Measurements from ENCODE around the gene KRTAP6-2. TPM values are rescaled to one million over a fixed set of nuclear protein-coding genes. Genes with fewer than 3 reads are reported as not detected.

The KRTAP6-2 gene
- total and polyA plus RNA-seq, 2 donors (not counting 1 experiment from before 2014, with no cell fraction given): not detected

DNA sequence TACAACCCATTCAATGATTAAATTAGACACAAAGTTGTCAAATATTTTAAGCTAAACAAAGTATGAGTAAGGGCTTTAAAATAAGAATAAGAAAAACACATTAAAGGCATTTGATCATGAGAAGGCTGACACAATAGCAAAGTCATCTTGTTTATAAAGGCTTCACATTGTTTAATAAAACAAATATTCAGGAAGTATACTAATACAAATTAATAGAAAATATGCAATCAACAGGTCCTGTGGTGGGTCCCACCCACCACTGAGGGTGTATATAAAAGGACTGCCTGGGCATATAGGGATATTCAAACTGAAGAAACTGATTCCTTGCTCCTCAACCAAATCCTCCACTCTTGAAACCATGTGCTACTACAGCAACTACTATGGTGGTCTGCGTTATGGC is 36.2 kb upstream of the KRTAP6-2 start, which contains the start of gene KRTAP20-2:
Gene KRTAP20-2 (plus strand): TSS at position 301 of the 400 bp plus-strand sequence. CDS start 58 bp downstream, at position 359.
- H3K27ac Mint-ChIP-seq: no peak within 1 kb of the TSS
- CTCF ChIA-PET: no interaction called here
- intact Hi-C loops (cut with micrococcal nuclease): no loop called here

DNA sequence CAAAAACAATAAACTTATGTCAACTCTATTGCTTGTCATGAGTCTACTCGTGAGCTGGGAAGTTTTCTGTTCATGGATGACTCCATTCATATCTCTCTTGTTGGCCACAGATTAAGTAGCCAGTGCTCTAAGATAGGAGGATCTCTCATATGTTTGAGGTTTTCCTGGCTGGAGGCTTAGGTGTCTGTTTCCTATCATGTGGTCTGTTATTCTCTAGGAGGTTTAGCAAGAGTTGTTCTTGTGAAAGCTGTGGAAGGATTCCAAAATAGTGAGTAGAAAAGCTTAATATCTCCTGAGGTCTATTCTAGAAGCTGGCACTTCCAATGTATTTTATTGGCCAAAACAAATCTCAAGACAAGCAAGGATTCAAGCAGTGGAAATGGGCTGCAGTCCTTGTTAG is 30.5 kb upstream of the KRTAP6-2 start:
- ATAC-seq (ENCODE audit: low read depth) (no peak), DNase-seq (no peak)
- Mint-ChIP-seq H3K27me3 (no peaks in the 10 kb centered on the region), H3K4me1 (no peaks in the 10 kb centered on the region), H3K27ac (no peak overlapping the region), H3K4me3 (no peak overlapping the region), H3K9me3 (ENCODE audit: insufficient read depth) (peaks cover 7% of the 10 kb centered on the region)
- intact Hi-C loops (cut with micrococcal nuclease): no loop called here
- POLR2A ChIA-PET: no interaction called here
- Histone ChIP-seq H3K9me3 (ENCODE audit: control extremely low read depth in 1 of 3, control insufficient read depth in 2 of 3, insufficient read depth in 1 of 3, low read length in 2 of 3) (peaks cover 0 to 6% (median 2%) of the 10 kb centered on the region in 3 donors), H3K27me3 (replicated peaks in 1 of 4; ENCODE audit: control extremely low read depth in 1 of 4, control insufficient read depth in 3 of 4, insufficient read depth in 4 of 4, low read length in 3 of 4) (no peaks in the 10 kb centered on the region), H4K20me1 (ENCODE audit: control insufficient read depth, insufficient read depth, low read length, poor library complexity, severe bottlenecking) (no peaks in the 10 kb centered on the region), H3K36me3 (replicated peaks in 1 of 2; ENCODE audit: control extremely low read depth in 1 of 2, control insufficient read depth in 1 of 2, extremely low read depth in 1 of 2, insufficient read depth in 2 of 2, low read length in 1 of 2) (no peaks in the 10 kb centered on the region), H2AFZ (ENCODE audit: insufficient read depth, low read depth, low read length, poor library complexity, severe bottlenecking) (no peak overlapping the region), H3K4me3 (ENCODE audit: control extremely low read depth in 1 of 5, extremely low read depth in 1 of 5, insufficient read depth in 1 of 5, low read depth in 2 of 5, low read length in 4 of 5) (no peak overlapping the region), H3K27ac (ENCODE audit: low read length in 2 of 2) (no peak overlapping the region), H3K4me1 (ENCODE audit: control insufficient read depth in 2 of 2, insufficient read depth in 2 of 2, low read length in 2 of 2) (no peaks in the 10 kb centered on the region), H3K4me2 (replicated peaks; ENCODE audit: low read depth, low read length, poor library complexity, severe bottlenecking) (no peak overlapping the region), H3K9ac (ENCODE audit: low read length) (no peak overlapping the region), H3K79me2 (ENCODE audit: control insufficient read depth, insufficient read depth, low read length) (no peaks in the 10 kb centered on the region)
- TF ChIP-seq, protein P1, sequence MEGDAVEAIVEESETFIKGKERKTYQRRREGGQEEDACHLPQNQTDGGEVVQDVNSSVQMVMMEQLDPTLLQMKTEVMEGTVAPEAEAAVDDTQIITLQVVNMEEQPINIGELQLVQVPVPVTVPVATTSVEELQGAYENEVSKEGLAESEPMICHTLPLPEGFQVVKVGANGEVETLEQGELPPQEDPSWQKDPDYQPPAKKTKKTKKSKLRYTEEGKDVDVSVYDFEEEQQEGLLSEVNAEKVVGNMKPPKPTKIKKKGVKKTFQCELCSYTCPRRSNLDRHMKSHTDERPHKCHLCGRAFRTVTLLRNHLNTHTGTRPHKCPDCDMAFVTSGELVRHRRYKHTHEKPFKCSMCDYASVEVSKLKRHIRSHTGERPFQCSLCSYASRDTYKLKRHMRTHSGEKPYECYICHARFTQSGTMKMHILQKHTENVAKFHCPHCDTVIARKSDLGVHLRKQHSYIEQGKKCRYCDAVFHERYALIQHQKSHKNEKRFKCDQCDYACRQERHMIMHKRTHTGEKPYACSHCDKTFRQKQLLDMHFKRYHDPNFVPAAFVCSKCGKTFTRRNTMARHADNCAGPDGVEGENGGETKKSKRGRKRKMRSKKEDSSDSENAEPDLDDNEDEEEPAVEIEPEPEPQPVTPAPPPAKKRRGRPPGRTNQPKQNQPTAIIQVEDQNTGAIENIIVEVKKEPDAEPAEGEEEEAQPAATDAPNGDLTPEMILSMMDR (IDR thresholded peaks at IDR 0.05): no peak
- no peak for TF ChIP-seq EZH2 (IDR thresholded peaks at IDR 0.05; ENCODE audit: borderline replicate concordance, insufficient read depth, low read depth, low read length, poor library complexity, severe bottlenecking)
- CTCF ChIA-PET: no interaction called here
- 67% methylated on average over 1 of the region's 1 CpG for WGBS (ENCODE audit: insufficient coverage)

More for the DNA sequence above, 36.2 kb upstream of the KRTAP6-2 start, which contains the start of gene KRTAP20-2:
- Histone ChIP-seq H3K27me3 (replicated peaks in 1 of 4; ENCODE audit: control extremely low read depth in 1 of 4, control insufficient read depth in 3 of 4, insufficient read depth in 4 of 4, low read length in 3 of 4) (no peaks in the 10 kb centered on the region), H4K20me1 (ENCODE audit: control insufficient read depth, insufficient read depth, low read length, poor library complexity, severe bottlenecking) (no peaks in the 10 kb centered on the region), H3K36me3 (replicated peaks in 1 of 2; ENCODE audit: control extremely low read depth in 1 of 2, control insufficient read depth in 1 of 2, extremely low read depth in 1 of 2, insufficient read depth in 2 of 2, low read length in 1 of 2) (no peaks in the 10 kb centered on the region), H2AFZ (ENCODE audit: insufficient read depth, low read depth, low read length, poor library complexity, severe bottlenecking) (no peak within 1 kb of the TSS), H3K4me1 (ENCODE audit: control insufficient read depth in 2 of 2, insufficient read depth in 2 of 2, low read length in 2 of 2) (no peaks in the 10 kb centered on the region), H3K27ac (ENCODE audit: low read length in 2 of 2) (no peak within 1 kb of the TSS), H3K9me3 (ENCODE audit: control extremely low read depth in 1 of 3, control insufficient read depth in 2 of 3, insufficient read depth in 1 of 3, low read length in 2 of 3) (peaks cover 0 to 2% (median 0%) of the 10 kb centered on the region in 3 donors), H3K4me2 (replicated peaks; ENCODE audit: low read depth, low read length, poor library complexity, severe bottlenecking) (no peak within 1 kb of the TSS), H3K4me3 (ENCODE audit: control extremely low read depth in 1 of 5, extremely low read depth in 1 of 5, insufficient read depth in 1 of 5, low read depth in 2 of 5, low read length in 4 of 5) (no peak within 1 kb of the TSS), H3K9ac (ENCODE audit: low read length) (no peak within 1 kb of the TSS), H3K79me2 (ENCODE audit: control insufficient read depth, insufficient read depth, low read length) (no peaks in the 10 kb centered on the region)
- no peaks in the 10 kb centered on the region for H3K27me3 Mint-ChIP-seq
- no peak for TF ChIP-seq EZH2 (IDR thresholded peaks at IDR 0.05; ENCODE audit: borderline replicate concordance, insufficient read depth, low read depth, low read length, poor library complexity, severe bottlenecking)
- no peak for DNase-seq
- ATAC-seq (ENCODE audit: low read depth): no peak
- H3K4me1 Mint-ChIP-seq: no peaks in the 10 kb centered on the region
- POLR2A ChIA-PET: no interaction called here
- no CpG with 5 or more reads among the region's 1 CpG for WGBS (ENCODE audit: insufficient coverage)
- no peak within 1 kb of the TSS for H3K4me3 Mint-ChIP-seq
- peaks cover 9% of the 10 kb centered on the region for H3K9me3 Mint-ChIP-seq (ENCODE audit: insufficient read depth)
